BE2C (cell line): ENCODE measurements around the gene ZFYVE28.

Source experiments
- DNase-seq: peaks from one replicate; pipeline ENCODE4 v3.0.0-alpha.2; 2020
- H3K27me3 ChIP-seq: fragments of 250-450 bp; sonication (Bioruptor Pico); 2 replicates; pipeline ENCODE4 v1.5.1; 2020; ENCODE audit warnings: mild to moderate bottlenecking
- H3K36me3 ChIP-seq: fragments of 250-450 bp; sonication (Bioruptor Pico); 2 replicates; pipeline ENCODE4 v1.5.1; 2020; ENCODE audit warnings: mild to moderate bottlenecking
- H3K4me1 ChIP-seq: fragments of 250-450 bp; sonication (Bioruptor Pico); 2 replicates; pipeline ENCODE4 v1.5.1; 2020
- H3K4me3 ChIP-seq: 2 replicates; pipeline ENCODE4 v1.5.1; 2011; ENCODE audit warnings: low read depth, low read length
- H3K9me3 ChIP-seq: fragments of 250-450 bp; sonication (Bioruptor Pico); 2 replicates; pipeline ENCODE4 v1.5.1; 2020
- CTCF ChIP-seq: IDR thresholded peaks from 2 replicates; pipeline ENCODE4 v1.5.1; 2012; ENCODE audit warnings: mild to moderate bottlenecking, low read depth, low read length

ZFYVE28 gene

DNA sequence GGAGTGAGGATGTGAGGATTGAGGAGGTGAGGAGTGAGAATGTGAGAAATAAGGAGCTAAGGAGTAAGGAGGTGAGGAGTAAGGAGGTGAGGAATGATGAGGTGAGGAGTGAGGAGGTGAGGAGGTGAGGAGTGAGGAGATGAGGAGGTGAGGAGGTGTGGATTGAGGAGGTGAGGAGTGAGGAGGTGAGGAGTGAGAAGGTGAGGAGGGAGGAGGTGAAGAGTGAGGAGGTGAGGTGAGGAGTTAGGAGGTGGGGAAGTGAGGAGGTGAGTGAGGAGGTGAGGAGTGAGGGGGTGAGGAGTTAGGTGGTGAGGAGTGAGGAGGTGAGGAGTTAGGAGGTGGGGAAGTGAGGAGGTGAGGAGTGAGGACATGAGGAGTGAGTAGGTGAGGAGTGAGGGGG, 81.8 kb downstream of the ZFYVE28 start:
- TF ChIP-seq CTCF: no peak

DNA sequence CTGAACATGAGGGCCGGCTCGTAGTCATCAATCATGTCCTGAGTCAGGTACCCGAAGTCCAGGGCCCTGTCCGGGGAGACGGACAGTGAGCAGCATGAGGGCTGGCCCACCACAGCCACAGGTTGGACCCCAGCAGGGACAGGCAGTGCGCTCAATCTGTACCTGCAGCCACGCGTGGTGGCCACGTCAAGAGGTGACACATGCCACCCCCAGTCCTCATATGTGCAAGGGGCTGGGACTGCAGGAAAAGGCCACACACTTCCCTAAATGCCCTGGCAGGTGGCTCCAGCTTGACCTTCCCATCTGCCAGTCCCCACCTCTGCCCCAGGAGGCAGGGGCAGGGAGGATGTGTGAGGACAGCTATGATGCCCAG, 82.7 kb downstream of the ZFYVE28 start:
- Histone ChIP-seq H3K4me1 (no peaks in the 10 kb centered on the region), H3K4me3 (no peak overlapping the region), H3K27me3 (no peaks in the 10 kb centered on the region), H3K9me3 (no peaks in the 10 kb centered on the region), H3K36me3 (no peaks in the 10 kb centered on the region)
- no peak for TF ChIP-seq CTCF
- no peak for DNase-seq

More for the DNA sequence above, 81.8 kb downstream of the ZFYVE28 start:
- DNase-seq: no peak
- no peaks in the 10 kb centered on the region for H3K9me3 ChIP-seq
- H3K27me3 ChIP-seq: no peaks in the 10 kb centered on the region
- no peaks in the 10 kb centered on the region for H3K36me3 ChIP-seq
- no peaks in the 10 kb centered on the region for H3K4me1 ChIP-seq
- H3K4me3 ChIP-seq: no peak overlapping the region

GRCh38 chr4:2334826-2335728, 83.4 kb downstream of the ZFYVE28 start:
- H3K27me3 ChIP-seq: no peaks in the 10 kb centered on the region
- no peaks in the 10 kb centered on the region for H3K36me3 ChIP-seq
- TF ChIP-seq CTCF: no peak
- no peak overlapping the region for H3K4me3 ChIP-seq
- DNase-seq: no peak
- no peaks in the 10 kb centered on the region for H3K9me3 ChIP-seq
- no peaks in the 10 kb centered on the region for H3K4me1 ChIP-seq

DNA sequence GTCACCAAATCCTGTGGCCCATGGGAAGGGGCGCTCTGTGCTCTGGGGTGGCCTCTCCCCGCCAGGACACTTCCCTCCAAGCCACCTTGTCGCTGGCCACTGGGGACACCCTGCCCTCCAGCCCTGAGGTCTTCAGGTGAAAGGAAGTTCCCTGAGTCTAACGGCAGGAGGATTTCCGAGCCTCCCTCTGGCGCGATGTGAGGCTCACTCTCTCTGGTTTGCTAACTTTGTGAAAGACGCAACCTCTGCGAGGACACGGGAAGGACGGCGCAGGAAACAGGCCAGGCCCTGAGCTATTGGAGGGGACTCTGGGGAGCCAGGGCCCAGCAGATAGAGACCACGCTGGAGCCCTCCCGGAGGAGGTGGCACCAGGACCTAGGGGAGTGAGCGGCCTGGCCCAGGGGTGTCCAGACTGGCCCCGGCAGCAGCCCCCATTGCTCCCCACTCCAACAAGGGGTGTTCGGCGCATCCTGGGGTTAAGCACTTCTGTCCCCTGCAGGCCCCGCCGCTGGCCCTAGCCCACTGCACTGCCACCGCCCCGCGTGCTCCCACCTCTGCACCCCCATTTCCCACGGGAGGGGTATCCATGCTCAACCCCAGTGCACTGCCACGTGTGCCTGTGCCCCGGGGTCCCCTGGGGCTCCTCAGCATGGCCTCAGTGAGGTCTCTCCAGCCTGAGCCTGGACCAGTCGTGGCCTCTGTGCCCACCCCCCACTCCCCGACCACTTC, 84.4 kb downstream of the ZFYVE28 start:
- no peaks in the 10 kb centered on the region for H3K36me3 ChIP-seq
- no peaks in the 10 kb centered on the region for H3K4me1 ChIP-seq
- no peaks in the 10 kb centered on the region for H3K9me3 ChIP-seq
- no peak for DNase-seq
- no peak overlapping the region for H3K4me3 ChIP-seq
- no peaks in the 10 kb centered on the region for H3K27me3 ChIP-seq
- TF ChIP-seq CTCF: no peak

DNA sequence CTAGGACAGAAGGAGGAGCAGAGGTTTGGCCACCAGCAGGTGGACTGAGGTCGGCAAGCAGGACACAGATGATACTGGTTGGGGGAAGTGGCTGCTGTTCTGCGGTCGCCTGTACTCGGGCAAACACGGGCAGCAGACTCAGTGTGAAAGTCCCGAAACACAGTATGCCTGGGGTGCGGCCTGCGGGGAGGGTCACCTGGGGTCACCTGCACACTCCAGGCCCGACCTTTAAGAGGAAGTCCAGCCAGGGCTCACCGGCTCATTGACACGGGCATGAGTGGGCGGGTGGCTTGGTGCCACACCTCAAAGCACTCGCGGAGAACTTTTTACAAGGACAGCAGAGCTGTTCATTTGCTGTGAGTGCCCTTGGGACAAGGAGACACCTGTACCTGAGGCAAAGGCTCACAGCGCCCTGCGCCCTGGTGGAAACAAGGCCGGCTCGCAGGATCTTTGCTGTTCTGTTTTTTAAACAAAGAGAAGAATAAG, 85.0 kb downstream of the ZFYVE28 start:
- no peak for DNase-seq
- no peaks in the 10 kb centered on the region for H3K4me1 ChIP-seq
- no peaks in the 10 kb centered on the region for H3K27me3 ChIP-seq
- no peak overlapping the region for H3K4me3 ChIP-seq
- H3K9me3 ChIP-seq: no peaks in the 10 kb centered on the region
- no peak for TF ChIP-seq CTCF
- no peaks in the 10 kb centered on the region for H3K36me3 ChIP-seq

DNA sequence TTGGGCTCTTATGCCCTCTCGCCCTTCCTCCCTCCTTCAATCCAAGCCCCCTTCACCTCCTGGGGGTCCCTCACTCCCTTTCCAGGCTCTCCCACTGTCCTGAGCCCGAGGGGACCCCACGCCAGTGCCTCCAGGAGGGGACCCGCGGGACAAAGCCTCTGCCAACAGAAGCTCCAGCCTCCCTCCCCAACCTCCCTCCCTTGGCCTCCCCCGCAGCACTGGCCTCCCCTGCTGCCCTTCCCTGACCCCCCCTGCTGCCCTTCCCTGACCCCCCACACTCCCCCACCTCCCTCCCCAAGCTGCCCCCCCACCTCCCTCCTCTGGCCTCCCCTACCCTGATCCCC, 85.5 kb downstream of the ZFYVE28 start:
- Histone ChIP-seq H3K4me3 (no peak overlapping the region), H3K27me3 (no peaks in the 10 kb centered on the region), H3K9me3 (no peaks in the 10 kb centered on the region), H3K36me3 (no peaks in the 10 kb centered on the region), H3K4me1 (no peaks in the 10 kb centered on the region)
- no peak for DNase-seq
- no peak for TF ChIP-seq CTCF
